GM21526 (cell line): Measurements from ENCODE around the gene CRADD.
"Not testable (repeated sequence)": the region's sequence is repeated elsewhere in the genome, so short reads cannot be mapped to it uniquely, and the experiment has no call there.

ENCODE experiments used
- ATAC-seq: cut with Tn5 transposase; IDR thresholded peaks from one replicate; pipeline ENCODE4 v1.9.1; 2021; ENCODE audit warnings: moderate library complexity; ENCODE audit not compliant: unreplicated experiment, low FRiP score

CRADD gene

DNA sequence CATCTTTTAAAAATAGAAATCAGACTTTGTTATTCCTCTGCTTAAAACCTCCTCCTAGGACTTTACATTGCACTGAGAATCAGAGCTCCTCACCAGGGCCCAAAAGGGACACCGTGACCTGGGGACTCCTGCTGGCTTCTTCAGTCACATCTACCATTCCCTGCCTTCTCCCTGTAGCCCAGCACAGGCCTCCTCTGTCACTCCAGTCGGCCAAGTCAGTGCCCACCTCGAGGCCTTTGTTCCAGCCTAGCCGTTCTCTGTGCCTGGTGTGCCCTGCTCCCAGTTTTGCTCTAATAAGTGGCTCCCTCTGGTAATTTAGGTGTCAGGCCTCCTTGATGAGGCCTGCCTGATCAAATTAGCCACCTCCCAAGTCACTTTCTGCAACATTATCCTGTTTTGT lies 27.4 kb downstream of the CRADD start:
- no peak for ATAC-seq

DNA sequence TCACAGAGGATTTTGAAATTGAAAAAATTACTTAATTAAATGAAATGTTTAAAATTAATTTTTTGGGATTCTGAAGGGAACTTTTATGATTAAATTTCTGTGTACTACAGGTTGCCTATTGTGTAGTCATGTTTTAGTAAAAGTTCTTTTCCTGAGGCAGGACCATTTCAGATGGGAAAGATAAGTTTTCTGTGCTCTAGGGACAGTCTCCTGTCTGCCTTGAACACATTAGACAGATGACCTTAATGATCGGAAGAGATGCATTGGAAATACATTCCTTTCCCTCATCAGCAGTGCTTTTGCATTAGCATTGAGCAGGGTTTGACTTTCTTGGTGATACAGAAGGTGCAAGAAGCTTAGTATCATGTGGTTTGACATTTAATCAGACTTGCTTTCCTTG lies 28.1 kb downstream of the CRADD start:
- no peak for ATAC-seq

DNA sequence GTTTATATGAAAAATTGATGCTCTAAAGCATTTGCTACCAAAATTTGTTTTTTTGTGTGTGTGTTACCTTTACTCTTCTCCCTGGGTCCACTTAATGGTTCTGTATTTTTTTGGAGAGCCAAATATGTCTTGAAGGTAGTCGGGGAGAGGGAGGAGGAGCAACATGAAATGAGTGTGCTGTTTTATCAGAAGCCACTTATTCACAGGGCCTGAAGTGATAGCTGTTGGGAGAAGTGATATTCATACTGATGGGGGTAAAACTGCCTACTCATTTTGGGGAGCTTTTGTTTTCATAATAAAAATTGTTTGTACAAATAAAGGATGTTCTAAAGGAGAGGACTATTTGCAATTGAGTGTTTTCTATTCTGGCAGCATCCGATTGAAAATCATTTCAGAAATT lies 29.2 kb downstream of the CRADD start:
- ATAC-seq: no peak

DNA sequence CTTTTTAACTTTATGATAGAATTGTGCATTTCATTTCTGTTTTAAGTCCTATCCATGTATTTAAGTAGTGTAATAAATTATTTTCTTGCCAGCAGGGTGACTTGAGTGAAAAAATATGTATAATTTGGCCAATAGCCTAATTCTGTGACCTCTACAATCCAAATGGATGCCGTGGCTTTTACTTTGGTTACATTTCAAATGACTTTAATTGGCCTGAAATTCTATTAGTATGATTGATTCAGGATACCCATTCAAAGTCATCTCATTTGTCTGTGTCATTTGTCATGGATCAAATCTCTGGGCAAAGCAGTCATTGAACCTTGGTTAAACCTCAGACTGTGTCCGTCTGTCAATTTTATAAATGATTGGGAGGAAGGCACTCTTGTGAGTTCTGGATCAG lies 29.6 kb downstream of the CRADD start:
- no peak for ATAC-seq

DNA sequence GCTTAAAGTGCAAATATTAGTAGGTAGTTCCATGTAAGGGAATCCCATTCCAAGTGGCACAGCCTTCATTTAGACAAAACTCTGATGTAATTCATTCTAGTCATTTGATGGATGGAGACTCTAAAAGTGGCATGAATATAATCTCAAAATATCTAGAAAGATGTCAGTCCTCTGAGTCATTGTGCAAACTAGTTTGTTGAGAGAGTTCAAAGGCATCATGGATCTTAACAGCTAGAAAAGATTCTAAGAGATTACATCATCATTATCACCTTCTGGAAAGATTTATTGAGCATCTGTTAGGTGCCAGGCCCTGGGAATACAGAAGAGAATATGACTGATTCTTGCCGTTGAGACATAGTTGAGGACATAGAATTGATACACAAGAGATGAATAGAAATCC lies 30.7 kb downstream of the CRADD start:
- ATAC-seq: no peak

DNA sequence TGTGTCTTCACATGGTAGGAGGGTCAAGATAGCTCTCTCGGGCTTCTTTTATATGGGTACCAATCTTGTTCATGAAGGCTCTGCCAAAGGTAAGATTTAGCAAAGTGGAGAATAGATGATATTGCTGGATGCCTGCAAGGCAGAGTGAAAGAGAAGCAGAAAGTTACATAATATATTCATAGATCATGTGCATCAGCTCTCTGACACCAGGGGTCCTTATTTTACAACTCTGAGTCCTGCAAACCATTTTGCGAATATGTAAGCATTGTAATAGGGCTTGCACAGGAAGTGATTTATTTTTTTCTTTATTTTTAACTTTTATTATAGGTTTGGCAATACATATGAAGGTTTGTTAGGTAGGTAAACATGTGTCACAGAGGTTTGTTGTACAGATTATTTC lies 31.8 kb downstream of the CRADD start:
- no peak for ATAC-seq

DNA sequence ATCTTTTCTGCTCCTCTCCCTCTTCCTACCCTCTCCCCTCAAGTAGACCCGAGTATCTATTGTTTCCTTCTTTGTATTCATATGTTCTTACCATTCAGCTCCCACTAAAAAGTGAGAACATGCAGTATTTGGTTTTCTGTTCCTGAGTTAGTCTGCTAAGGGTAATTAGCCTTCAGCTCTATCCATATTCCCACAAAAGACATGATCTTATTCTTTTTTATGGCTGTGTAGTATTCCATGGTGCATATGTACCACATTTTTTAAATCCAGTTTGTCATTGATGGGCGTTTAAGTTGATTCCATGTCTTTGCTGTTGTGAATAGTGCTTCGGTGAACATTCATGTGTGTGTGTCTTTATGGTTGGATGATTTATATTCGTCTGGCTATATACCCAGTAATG lies 32.2 kb downstream of the CRADD start:
- no peak for ATAC-seq

DNA sequence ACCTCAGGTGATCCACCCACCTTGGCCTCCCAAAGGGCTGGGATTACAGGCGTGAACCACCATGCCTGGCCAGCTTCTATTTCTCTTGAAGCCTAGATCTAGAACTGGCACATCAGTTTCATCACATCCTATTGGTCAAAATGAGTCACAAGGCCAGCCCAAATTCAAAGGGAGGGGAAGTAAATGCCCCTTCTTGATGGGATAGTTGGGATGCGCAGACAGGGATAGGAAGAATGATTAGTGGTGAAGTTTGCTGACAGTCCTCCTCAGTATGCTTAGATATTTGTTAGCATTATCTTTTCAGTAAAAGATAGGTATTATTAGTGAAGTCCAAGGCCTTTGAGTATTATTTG lies 33.4 kb downstream of the CRADD start:
- no peak for ATAC-seq

DNA sequence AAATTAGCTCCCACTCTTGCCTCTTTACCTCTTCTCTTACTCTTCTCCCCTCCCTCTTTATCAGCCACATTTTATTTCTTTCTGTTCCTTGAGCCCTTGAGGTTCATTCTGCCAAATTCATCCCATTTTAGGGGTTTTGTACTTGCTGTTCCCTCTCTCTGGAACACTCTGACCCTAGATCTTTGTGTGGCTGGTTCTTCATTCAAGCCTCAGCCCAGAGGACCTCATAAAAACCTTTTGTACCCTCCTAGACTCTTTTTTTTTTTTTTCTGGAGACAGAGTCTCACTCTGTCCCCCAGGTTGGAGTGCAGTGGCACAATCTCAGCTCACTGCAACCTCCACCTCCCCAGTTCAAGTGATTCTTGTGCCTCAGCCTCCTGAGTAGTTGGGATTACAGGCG lies 34.3 kb downstream of the CRADD start:
- ATAC-seq: not testable (repeated sequence)

DNA sequence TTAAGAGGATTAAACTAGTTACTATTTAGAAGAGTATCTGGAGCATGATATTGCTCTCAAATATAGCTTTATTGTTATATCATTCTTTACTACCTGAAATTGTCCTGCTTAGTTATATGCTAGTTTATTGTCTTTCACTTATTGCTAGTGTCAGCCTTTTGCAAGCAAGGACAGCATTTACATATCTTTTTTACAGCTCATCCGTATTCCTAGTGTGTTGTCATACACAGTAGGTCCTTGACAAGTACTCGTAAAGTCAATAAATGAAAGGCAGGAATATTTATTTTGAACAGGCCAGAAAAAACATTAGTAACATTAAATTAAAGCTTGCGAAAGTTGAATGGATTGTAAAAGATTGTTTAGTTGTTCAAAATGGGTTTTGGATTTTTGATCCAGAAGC lies 35.0 kb downstream of the CRADD start:
- no peak for ATAC-seq

DNA sequence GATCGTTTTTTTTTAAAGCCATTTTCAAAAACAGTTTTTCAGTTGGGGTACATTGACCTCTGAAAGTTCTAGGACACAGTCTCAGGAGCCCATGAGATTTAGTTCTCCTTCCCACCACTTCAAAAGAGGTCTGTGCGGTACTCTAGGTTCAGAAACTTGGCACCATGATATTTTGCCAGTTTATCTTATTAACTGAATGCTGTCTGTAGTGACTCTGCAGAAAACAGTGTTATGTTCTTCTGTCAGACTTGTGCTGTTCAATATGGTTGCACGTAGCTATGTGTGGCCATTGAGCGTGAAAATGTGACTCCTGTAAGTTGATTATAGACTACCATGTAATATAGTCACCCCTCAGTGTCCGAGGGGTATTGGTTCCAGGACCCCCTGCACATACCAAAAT lies 35.9 kb downstream of the CRADD start:
- ATAC-seq: no peak

DNA sequence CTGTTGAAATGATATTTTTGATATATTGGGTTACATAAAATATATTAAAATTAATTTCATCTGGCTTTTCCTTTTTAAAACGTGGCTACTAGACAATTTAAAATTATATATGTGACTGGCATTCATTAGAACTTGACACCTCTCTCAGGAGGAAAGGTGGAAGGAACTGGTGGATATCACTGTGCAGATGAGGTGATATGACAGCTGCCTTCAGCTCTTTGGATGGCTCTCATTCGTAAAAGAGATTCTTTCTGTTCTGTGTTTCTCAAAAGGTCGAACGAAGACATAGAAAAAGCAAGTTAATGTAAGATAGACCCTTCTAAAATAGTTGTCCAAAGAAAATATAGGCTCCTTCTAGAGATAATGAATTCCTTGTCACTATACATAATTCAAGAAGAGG lies 36.6 kb downstream of the CRADD start:
- no peak for ATAC-seq

DNA sequence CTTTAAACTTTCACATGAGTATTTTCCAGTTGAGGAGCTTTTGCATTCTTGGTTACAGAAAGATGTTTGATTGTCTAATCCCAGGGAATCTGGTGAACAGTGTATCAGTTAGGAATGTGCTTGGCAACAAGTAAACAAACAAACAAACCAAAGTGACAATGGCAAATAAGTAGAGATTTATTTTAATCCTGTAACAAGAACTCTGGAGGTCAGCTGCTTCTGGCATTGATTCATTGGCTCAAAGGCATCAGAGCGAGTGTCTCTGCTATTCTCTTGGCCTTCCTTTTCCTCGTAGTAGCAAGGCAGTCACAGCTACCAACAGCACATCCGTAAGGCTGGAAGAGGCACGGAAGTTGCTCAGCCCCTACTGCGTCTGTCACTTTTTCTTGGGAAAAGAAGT lies 37.2 kb downstream of the CRADD start:
- no peak for ATAC-seq

DNA sequence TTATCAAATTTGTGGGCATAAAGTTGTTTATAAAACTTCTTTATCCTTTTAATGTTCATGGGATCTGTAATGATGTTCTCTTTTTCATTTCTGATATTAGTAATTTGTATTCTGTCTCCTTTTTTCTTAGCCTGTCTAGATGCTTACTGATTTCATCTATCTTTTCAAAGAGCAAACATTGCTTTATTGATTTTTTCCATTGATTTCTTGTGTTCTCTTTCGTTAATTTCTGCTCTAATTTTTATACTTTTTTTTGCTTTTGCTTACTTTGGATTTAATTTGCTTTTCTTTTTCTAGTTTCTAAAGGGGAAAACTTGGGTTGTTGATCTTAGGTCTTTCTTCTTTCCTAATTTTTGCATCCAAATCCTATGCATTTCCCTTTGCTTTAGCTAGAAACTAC lies 42.5 kb downstream of the CRADD start:
- ATAC-seq: no peak

DNA sequence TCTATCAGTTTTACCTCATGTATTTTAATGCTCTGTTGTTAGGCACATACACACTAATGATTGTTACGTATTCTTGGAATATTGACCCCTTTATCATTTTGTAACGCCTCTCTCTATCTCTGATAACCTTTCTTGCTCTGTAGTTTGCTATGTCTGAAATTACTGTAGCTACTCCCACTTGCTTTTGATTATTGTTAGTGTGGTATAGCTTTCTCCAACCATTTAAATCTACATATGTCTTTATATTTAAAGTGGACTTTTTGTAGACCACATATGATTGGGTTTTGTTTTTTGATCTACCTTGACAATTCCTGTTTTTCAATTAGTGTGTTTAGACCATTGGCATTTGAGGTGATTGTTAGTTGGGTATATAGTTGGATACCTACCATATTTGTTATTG lies 43.4 kb downstream of the CRADD start:
- no peak for ATAC-seq

DNA sequence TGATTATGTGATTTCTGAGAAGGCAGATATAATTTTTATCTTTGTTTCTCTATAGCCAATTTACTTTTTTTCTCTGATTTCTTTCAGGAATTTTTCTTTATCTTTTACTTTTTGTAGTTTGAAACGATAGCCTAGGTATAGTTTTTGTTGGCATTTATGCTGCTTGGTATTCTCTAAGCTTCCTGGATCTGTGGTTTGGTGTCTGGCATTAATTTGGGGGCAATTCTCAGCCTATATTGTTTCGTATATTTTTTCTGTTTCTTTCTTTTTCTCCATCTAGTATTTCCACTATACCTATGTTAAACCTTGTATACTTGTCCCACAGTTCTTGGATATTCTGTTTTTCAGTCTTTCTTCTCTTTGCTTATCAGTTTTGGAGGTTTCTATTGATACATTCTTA lies 45.0 kb downstream of the CRADD start:
- no peak for ATAC-seq

DNA sequence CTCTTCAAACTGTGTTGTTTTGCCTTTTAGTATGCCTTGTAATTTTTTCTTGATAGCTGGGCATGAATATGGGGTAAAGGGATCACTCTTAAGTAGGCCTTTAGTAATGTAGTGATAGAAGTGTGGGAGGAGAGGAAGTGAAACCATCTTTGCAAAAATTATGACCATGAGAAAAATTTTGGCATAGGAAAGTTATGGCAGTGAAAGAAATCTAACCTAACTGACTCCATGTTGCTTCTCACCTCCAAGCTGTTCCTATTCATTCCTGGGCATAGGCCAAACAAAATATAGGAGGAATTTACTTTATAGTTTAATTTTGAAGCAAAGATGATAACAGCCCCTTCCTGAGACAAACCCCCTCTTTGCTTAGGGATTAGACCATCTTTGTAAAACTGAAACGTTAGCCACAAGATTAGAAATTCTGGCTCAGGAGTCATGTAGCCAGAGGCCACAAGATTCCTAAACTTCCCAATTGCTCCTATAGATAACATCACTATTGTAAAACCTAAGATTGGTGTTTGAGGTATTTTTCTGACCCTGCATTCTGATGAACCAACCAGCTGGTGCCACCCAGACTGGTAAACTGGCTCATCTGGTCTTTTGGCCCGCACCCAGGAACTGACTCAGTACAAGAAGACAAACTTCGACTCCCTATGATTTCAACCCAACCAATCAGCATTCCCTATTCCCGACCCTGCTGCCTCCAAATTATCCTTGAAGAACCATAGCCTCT lies 45.8 kb downstream of the CRADD start:
- ATAC-seq: no peak

DNA sequence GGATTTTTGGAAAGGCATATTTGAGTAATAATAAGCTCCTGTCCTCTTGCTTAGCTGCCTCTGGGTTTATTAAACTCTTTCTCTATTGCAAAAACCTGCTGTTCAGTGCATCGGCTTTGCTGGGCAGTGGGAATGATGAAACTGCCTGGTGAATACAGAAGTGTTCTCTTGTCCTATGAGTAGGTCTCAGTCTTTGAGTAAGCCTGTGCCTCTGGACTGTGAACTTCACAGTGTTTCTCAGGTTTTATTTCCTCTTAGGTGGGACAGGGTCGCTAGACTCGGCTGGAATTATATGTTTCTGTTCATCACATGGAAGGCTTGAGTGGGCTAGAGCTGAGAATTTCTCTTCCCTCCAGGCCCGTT lies 46.4 kb downstream of the CRADD start:
- ATAC-seq: no peak

DNA sequence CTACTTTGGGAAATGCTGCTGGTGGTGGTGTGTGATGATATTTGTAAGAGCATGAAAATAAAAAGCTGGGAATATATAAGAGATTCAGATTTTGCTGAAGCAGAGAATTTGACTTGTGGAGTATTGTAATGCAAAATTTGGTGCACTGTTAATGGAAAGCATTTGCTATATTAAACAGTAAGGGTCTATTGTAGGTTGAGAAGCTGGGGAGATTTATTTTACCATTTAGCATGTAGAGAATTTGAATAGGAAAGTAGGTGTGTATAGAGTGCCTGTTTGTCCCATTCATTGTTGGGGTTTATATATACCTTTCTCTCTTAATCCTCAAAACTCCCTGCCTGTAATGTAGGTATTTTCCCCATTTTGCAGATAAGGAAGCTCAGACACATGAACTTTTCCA lies 48.4 kb downstream of the CRADD start:
- no peak for ATAC-seq

DNA sequence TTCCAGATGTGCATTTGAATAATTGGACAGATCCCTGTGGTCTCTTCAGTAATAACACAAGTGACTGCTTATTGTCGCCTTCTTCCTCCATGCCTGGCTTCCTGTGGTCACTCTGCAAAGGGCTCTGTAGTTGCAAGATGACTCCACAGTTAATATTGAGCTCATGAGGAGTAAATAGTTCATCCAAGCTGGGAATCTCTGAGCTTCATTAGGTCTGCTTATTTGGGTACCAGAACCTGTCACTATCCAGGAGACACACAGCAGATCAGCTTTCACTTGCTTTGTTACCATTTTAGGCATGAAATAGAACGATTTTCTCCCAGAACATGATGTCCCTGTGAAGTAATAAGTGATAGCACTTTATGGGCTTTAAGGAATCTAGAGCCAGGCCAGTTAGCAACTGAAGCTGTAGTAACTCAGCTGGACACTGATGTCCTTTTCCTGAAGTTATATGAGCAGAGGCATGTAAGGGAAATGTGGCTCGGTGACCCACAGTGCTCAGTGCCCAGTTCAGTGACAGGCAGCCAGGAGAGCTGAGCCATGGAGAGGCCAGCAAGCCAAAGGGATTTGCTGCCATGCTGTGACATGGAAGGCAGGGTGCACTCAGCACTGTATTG lies 50.1 kb downstream of the CRADD start:
- no peak for ATAC-seq

DNA sequence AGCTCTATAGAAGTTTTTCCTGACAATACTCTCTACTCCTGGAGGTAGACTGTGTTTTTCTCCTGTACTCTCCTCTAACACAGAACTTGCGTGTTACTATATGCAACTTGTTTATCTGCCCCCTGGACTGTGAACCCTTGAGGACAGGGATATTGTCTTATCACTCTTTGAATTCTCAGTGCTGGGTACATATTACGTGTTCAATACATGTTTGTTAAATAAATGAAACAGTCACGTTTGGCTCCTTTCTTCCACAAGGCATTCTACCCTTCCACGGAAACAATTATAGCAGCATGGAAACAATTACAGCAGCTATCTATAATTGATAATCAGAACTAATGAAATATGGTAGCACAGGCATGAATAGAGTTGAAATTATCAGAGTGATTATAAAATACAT lies 50.7 kb downstream of the CRADD start:
- ATAC-seq: no peak

DNA sequence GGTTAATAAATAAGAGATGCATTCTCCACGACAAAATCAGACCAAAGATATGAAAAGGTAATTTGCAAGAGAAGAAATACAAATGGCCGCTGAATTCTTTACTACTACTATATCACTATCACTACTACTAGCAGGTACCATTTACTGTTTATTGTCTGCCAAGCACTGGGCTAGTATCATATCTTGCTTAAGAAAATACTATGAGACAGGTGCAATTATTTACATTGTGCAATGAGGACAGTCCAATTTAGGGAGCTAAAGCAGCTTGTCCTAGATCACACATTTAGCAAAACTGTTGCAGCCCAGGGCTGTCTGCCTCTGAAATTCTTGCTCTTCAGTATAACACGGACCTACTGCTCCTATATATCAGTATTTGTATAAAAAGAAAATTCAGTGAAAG lies 52.8 kb downstream of the CRADD start:
- ATAC-seq: no peak

DNA sequence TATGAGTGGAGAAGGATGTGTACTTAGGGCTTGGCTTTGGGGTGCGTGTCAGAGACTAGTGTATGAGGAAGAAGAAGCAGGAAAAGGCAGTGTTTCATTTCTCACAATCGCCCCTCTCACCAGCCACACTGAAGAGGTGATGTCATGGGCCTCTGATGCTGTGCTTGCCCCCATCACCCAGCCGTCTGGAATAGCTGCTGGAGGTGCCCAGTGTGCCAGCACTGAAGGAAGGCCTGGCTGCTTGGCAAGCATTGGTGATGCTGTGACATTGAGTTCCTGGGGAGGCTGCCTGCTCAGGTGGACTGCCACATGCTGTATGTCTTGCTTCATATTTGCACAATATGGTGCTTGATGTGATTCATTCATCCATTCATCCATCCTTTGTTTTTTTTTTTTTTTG lies 56.2 kb downstream of the CRADD start:
- ATAC-seq: no peak
